Measurements from ENCODE around the gene COL5A1.

The COL5A1 gene

DNA sequence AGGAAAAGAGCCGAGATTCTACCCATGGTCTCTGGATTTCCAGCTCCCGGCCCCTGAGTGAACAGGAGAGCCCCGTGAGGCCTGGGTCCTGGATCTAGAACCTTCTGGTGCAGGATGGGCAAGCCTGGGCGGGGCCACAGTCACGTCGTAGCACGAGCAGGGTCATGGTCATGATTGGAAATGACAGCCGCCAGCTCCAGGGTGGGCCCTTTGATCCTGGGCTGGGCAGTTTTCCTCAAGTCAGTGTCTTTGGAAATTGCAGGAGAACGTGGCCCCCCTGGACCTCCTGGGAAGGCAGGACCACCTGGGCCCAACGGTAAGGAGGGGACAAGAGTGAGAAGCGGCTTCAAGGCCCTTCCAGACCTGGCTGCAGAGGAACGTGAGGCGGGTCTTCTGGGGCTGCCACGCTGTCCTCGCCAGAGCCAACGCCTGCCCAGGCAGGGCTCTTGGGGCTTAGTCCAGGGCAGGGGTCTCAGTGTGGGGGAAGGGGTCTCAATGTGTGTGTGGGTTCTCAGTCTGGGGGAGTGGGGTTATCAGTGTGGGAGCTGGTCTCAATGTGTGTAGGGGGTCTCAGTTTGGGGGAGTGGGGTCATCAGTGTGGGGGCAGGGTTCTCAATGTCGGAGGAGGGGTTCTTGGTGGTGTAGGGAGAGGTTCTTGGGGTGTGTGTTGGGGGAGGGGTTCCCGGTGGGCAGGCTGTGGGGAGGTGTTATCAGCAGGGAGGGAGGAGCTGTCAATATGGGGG is 241.6 kb downstream of the COL5A1 start:
- Histone ChIP-seq H3K27me3 (ENCODE audit: control insufficient read depth in 2 of 2, insufficient read depth in 2 of 2, low read length in 2 of 2) (peaks cover 0 to 1% of the 10 kb centered on the region in 2 donors), H3K4me3 (ENCODE audit: low read length in 2 of 2) (no peak overlapping the region), H3K27ac (ENCODE audit: low read depth in 2 of 2, low read length in 2 of 2) (no peak overlapping the region), H3K9ac (ENCODE audit: low read depth in 1 of 2, low read length in 2 of 2) (no peak overlapping the region), H3K36me3 (ENCODE audit: control insufficient read depth in 2 of 2, insufficient read depth in 2 of 2, low read length in 2 of 2) (no peaks in the 10 kb centered on the region), H3K9me3 (ENCODE audit: control insufficient read depth in 2 of 2, low read length in 2 of 2) (no peaks in the 10 kb centered on the region), H3K4me1 (ENCODE audit: control insufficient read depth in 2 of 2, insufficient read depth in 2 of 2, low read length in 2 of 2) (no peaks in the 10 kb centered on the region)

DNA sequence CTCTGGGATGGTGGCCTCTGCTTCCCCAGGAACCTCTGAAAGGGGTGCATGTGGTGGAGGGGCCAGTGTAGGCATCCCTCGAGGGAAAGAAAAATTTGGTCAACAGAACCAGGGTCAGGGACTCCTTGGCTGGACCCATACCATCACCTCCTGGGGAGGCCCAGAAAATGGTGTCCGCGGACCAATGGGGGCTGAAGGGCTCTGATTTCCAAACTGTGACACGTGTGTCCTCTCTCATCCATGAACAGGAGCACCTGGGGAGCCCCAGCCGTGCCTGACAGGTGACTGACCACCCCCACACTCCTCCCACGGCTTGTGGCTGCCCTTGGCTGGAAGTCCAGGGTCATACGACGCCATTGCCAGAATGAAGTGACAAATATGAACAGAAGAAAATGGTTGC is 242.9 kb downstream of the COL5A1 start:
- H3K27ac ChIP-seq (ENCODE audit: low read depth in 2 of 2, low read length in 2 of 2) = no peak overlapping the region
- H3K36me3 ChIP-seq (ENCODE audit: control insufficient read depth in 2 of 2, insufficient read depth in 2 of 2, low read length in 2 of 2) = no peaks in the 10 kb centered on the region
- no peaks in the 10 kb centered on the region for H3K9me3 ChIP-seq (ENCODE audit: control insufficient read depth in 2 of 2, low read length in 2 of 2)
- no peak overlapping the region for H3K9ac ChIP-seq (ENCODE audit: low read depth in 1 of 2, low read length in 2 of 2)
- no peaks in the 10 kb centered on the region for H3K4me1 ChIP-seq (ENCODE audit: control insufficient read depth in 2 of 2, insufficient read depth in 2 of 2, low read length in 2 of 2)
- H3K4me3 ChIP-seq (ENCODE audit: low read length in 2 of 2) = no peak overlapping the region
- H3K27me3 ChIP-seq (ENCODE audit: control insufficient read depth in 2 of 2, insufficient read depth in 2 of 2, low read length in 2 of 2) = peaks cover 0 to 2% of the 10 kb centered on the region in 2 donors

DNA sequence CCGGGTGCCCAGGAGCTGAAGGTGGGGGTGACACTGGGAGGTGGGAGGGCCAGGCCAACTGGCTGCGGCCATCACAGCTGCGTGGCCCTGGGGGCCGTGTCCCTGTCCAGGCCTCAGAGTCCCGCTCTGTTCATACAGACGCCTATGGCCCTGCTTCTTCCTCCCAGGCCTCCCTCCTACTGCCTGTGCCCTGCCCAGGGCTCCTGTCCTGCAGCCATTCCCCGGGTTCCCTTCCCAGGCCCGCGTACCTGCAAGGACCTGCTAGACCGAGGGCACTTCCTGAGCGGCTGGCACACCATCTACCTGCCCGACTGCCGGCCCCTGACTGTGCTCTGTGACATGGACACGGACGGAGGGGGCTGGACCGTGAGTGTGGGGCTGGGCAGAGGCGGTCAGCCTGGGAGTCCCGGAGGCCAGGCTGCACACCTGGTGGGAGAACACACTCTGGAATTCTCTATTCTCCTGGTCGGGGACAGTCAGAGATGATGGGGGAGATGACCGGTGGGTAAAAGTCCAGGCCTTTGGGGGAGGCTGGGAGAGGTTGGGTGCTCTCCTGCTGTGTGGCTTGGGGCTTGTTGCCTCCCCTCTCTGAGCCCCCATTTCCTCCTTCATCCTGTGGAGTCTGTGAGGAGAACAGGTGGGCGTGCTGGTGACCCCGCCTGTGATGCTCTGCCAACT is 243.5 kb downstream of the COL5A1 start:
- no peaks in the 10 kb centered on the region for H3K4me1 ChIP-seq (ENCODE audit: control insufficient read depth in 2 of 2, insufficient read depth in 2 of 2, low read length in 2 of 2)
- H3K36me3 ChIP-seq (ENCODE audit: control insufficient read depth in 2 of 2, insufficient read depth in 2 of 2, low read length in 2 of 2) = no peaks in the 10 kb centered on the region
- H3K27ac ChIP-seq (ENCODE audit: low read depth in 2 of 2, low read length in 2 of 2) = no peak overlapping the region
- H3K9ac ChIP-seq (ENCODE audit: low read depth in 1 of 2, low read length in 2 of 2) = no peak overlapping the region
- peaks cover 0 to 2% of the 10 kb centered on the region in 2 donors for H3K27me3 ChIP-seq (ENCODE audit: control insufficient read depth in 2 of 2, insufficient read depth in 2 of 2, low read length in 2 of 2)
- H3K9me3 ChIP-seq (ENCODE audit: control insufficient read depth in 2 of 2, low read length in 2 of 2) = no peaks in the 10 kb centered on the region
- H3K4me3 ChIP-seq (ENCODE audit: low read length in 2 of 2) = no peak overlapping the region

DNA sequence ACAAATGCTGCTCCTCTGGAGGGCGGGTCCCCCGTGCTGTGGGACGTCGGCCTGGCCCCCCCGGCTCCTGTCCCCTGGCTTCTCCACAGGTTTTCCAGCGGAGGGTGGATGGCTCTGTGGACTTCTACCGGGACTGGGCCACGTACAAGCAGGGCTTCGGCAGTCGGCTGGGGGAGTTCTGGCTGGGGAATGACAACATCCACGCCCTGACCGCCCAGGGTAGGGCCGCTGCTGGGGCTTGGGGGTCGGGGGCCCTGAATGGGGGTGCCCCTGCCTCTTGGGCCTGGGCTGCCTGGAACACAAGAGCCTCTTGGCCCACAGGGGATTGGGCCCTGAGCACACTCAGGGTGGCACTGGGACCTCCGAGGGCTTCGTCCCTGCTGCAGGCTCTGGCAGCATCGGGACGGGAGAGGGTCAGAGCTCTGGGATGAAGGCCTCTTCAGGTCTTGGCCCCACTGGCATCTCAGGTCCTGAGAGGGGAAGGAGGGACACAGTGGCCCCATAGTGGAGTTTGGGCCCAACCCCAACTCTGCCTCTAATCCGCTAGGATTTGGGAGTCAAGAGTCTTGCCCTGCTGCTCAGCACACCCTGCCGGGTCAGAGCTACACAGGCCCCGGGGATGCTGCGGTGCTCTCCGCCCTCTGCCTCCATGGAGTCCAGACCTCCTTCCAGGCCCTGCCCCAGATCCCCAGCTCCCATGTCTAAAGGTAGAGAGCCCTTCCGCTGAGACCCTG is 244.2 kb downstream of the COL5A1 start:
- no peak overlapping the region for H3K27ac ChIP-seq (ENCODE audit: low read depth in 2 of 2, low read length in 2 of 2)
- peaks cover 0 to 2% of the 10 kb centered on the region in 2 donors for H3K27me3 ChIP-seq (ENCODE audit: control insufficient read depth in 2 of 2, insufficient read depth in 2 of 2, low read length in 2 of 2)
- no peaks in the 10 kb centered on the region for H3K9me3 ChIP-seq (ENCODE audit: control insufficient read depth in 2 of 2, low read length in 2 of 2)
- no peak overlapping the region for H3K4me3 ChIP-seq (ENCODE audit: low read length in 2 of 2)
- H3K9ac ChIP-seq (ENCODE audit: low read depth in 1 of 2, low read length in 2 of 2) = no peak overlapping the region
- no peaks in the 10 kb centered on the region for H3K36me3 ChIP-seq (ENCODE audit: control insufficient read depth in 2 of 2, insufficient read depth in 2 of 2, low read length in 2 of 2)
- no peaks in the 10 kb centered on the region for H3K4me1 ChIP-seq (ENCODE audit: control insufficient read depth in 2 of 2, insufficient read depth in 2 of 2, low read length in 2 of 2)

DNA sequence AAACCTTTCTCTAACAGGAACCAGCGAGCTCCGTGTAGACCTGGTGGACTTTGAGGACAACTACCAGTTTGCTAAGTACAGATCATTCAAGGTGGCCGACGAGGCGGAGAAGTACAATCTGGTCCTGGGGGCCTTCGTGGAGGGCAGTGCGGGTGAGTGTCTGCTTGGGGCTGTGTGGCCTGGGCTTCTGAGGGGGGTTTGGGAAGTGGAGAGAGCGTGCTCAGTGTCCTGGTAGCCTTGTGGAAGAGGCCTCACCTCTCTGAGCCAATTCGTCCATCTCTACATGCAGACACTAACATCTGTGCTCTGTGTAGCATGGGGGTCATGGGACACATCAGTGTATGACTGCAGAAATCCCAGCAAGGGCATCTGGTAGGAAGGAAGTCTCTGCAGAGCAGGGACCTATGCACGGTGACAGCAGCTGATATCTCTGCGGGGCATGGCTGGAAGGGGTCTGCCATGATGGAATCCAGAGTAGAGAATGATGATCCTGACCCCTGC is 244.9 kb downstream of the COL5A1 start:
- Histone ChIP-seq H3K27ac (ENCODE audit: low read depth in 2 of 2, low read length in 2 of 2) (no peak overlapping the region), H3K36me3 (ENCODE audit: control insufficient read depth in 2 of 2, insufficient read depth in 2 of 2, low read length in 2 of 2) (no peaks in the 10 kb centered on the region), H3K27me3 (ENCODE audit: control insufficient read depth in 2 of 2, insufficient read depth in 2 of 2, low read length in 2 of 2) (peaks cover 0 to 2% of the 10 kb centered on the region in 2 donors), H3K4me3 (ENCODE audit: low read length in 2 of 2) (no peak overlapping the region), H3K9ac (ENCODE audit: low read depth in 1 of 2, low read length in 2 of 2) (no peak overlapping the region), H3K9me3 (ENCODE audit: control insufficient read depth in 2 of 2, low read length in 2 of 2) (no peaks in the 10 kb centered on the region), H3K4me1 (ENCODE audit: control insufficient read depth in 2 of 2, insufficient read depth in 2 of 2, low read length in 2 of 2) (no peaks in the 10 kb centered on the region)

DNA sequence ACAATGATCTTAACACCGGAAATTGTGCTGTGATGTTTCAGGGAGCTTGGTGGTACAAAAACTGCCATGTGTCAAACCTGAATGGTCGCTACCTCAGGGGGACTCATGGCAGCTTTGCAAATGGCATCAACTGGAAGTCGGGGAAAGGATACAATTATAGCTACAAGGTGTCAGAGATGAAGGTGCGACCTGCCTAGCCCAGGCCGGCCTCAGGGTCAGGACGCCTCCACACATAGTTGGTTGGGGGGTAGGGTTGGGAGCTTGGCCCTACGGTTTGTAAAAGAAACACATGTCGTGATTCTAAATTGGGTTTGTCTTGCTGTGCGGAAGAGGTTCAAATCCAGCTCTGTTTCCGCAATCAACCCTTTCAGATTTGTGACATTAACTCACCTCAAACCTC is 245.6 kb downstream of the COL5A1 start:
- Histone ChIP-seq H3K27ac (ENCODE audit: low read depth in 2 of 2, low read length in 2 of 2) (no peak overlapping the region), H3K9ac (ENCODE audit: low read depth in 1 of 2, low read length in 2 of 2) (no peak overlapping the region), H3K36me3 (ENCODE audit: control insufficient read depth in 2 of 2, insufficient read depth in 2 of 2, low read length in 2 of 2) (no peaks in the 10 kb centered on the region), H3K4me3 (ENCODE audit: low read length in 2 of 2) (no peak overlapping the region), H3K4me1 (ENCODE audit: control insufficient read depth in 2 of 2, insufficient read depth in 2 of 2, low read length in 2 of 2) (no peaks in the 10 kb centered on the region), H3K27me3 (ENCODE audit: control insufficient read depth in 2 of 2, insufficient read depth in 2 of 2, low read length in 2 of 2) (peaks cover 0 to 2% of the 10 kb centered on the region in 2 donors), H3K9me3 (ENCODE audit: control insufficient read depth in 2 of 2, low read length in 2 of 2) (no peaks in the 10 kb centered on the region)

DNA sequence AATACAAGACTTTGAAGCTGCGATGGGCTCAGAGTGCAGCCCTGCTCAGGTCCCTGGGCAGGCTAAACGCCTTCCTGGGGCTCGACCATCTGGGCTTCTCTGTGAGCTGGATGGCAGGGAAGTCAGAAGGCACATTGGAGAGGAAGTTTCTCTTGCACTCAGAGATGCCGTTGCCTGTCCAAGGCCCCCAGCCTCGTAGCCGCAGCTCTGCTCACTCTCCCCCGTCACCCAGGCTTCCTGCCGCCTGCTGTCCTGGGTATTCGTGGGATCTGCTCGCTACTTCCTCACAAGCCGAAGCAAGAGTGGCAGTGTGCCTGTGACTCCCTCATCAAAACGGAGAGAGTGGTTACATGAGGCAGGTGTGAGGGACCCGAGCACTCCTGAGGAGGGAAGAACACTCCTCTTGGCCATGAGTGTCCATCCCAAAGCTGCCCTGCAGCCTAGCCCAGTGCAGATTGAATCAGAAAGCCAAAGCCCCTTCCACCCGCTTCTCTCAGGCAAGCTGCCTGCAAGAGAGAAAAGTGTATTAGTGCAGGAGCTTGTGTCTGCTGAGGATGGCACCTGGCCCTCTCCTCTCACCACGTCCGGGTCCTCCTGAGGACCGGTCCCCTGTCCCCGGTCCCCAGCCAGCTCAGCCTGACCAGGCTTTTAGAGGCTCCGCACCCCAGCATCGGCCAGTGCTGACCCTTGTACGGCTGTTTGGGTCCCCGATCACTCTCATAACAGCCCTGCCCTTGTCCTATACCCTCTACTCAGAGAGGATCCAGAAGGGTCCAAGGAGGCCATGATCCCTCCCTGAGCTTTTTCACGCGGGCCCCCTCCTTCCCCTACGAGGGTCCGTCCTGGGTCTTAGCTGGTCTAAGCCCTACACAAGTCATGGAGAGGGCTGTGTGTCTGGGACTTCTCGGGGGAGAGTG is 246.3 kb downstream of the COL5A1 start:
- no peaks in the 10 kb centered on the region for H3K36me3 ChIP-seq (ENCODE audit: control insufficient read depth in 2 of 2, insufficient read depth in 2 of 2, low read length in 2 of 2)
- H3K4me3 ChIP-seq (ENCODE audit: low read length in 2 of 2) = no peak overlapping the region
- H3K4me1 ChIP-seq (ENCODE audit: control insufficient read depth in 2 of 2, insufficient read depth in 2 of 2, low read length in 2 of 2) = no peaks in the 10 kb centered on the region
- no peak overlapping the region for H3K27ac ChIP-seq (ENCODE audit: low read depth in 2 of 2, low read length in 2 of 2)
- H3K9me3 ChIP-seq (ENCODE audit: control insufficient read depth in 2 of 2, low read length in 2 of 2) = no peaks in the 10 kb centered on the region
- no peak overlapping the region for H3K9ac ChIP-seq (ENCODE audit: low read depth in 1 of 2, low read length in 2 of 2)
- peaks cover 0 to 2% of the 10 kb centered on the region in 2 donors for H3K27me3 ChIP-seq (ENCODE audit: control insufficient read depth in 2 of 2, insufficient read depth in 2 of 2, low read length in 2 of 2)

DNA sequence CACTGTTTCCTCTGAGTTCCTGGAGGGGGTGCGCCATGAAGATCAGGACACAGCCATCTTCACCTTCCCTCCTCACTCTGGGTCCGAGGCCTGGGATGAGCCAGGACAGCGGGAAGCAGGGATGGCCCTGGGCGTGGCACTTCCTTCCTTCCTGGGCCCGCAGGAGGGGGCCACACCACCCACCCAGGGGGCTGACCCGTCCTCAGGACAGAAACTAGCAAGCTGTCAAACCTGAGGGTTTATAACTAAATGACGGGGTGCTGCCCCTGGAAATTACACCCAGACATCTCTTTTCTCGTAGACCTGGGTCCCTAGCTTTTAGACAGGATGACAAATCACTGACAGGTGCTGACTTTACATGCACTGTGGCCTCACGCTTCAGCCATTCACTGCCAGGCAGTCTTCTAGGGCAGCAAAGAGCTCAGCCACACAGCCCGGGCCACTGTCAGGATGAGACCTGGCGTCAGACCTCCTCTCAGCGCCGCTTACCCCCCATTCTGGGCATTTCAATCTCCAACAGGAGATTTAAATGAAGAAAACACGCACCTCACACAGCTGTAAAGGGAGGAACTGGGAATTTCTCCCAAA is 247.1 kb downstream of the COL5A1 start:
- Histone ChIP-seq H3K27me3 (ENCODE audit: control insufficient read depth in 2 of 2, insufficient read depth in 2 of 2, low read length in 2 of 2) (peaks cover 0 to 2% of the 10 kb centered on the region in 2 donors), H3K4me3 (ENCODE audit: low read length in 2 of 2) (no peak overlapping the region), H3K4me1 (ENCODE audit: control insufficient read depth in 2 of 2, insufficient read depth in 2 of 2, low read length in 2 of 2) (no peaks in the 10 kb centered on the region), H3K36me3 (ENCODE audit: control insufficient read depth in 2 of 2, insufficient read depth in 2 of 2, low read length in 2 of 2) (no peaks in the 10 kb centered on the region), H3K27ac (ENCODE audit: low read depth in 2 of 2, low read length in 2 of 2) (no peak overlapping the region), H3K9me3 (ENCODE audit: control insufficient read depth in 2 of 2, low read length in 2 of 2) (no peaks in the 10 kb centered on the region), H3K9ac (ENCODE audit: low read depth in 1 of 2, low read length in 2 of 2) (no peak overlapping the region)

DNA sequence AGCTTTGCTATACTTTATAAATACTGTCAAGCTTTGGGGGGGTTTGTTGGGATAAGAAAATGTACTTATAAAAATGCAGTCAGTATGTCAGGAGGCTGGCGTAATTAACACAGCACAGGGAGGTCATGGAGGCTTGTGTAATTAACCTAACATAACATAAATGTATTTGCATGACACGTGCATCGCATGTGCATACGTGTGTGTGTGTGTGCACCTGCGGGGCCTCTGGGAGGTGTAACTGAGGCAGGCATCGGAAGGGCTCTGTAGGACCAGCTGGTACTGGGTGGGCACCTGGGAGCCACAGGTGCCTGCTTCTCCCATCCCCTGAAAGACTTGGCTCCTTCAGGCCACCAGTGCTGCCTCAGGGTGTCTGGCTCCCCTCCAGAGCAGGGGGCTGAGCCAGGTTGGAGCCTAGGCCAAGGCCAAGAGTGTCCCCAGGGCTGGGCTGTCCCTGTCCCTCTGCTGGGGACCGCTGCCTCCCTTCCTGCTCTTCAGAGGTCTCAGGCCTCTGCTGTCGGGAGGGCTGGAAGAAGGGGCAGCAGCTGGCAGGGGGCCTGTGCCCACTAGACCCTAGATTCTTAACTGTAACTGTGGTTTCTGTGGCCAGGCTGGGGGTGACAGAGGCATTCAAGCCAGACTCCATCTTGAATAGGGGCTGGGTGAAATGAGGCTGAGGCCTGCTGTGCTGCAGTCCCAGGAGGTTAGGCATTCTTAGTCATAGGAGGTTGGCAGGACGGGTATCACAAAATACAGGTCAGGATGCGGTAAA is 248.0 kb downstream of the COL5A1 start:
- no peak overlapping the region for H3K9ac ChIP-seq (ENCODE audit: low read depth in 1 of 2, low read length in 2 of 2)
- H3K9me3 ChIP-seq (ENCODE audit: control insufficient read depth in 2 of 2, low read length in 2 of 2) = no peaks in the 10 kb centered on the region
- no peak overlapping the region for H3K4me3 ChIP-seq (ENCODE audit: low read length in 2 of 2)
- no peaks in the 10 kb centered on the region for H3K4me1 ChIP-seq (ENCODE audit: control insufficient read depth in 2 of 2, insufficient read depth in 2 of 2, low read length in 2 of 2)
- no peaks in the 10 kb centered on the region for H3K36me3 ChIP-seq (ENCODE audit: control insufficient read depth in 2 of 2, insufficient read depth in 2 of 2, low read length in 2 of 2)
- H3K27me3 ChIP-seq (ENCODE audit: control insufficient read depth in 2 of 2, insufficient read depth in 2 of 2, low read length in 2 of 2) = peaks cover 0 to 2% of the 10 kb centered on the region in 2 donors
- no peak overlapping the region for H3K27ac ChIP-seq (ENCODE audit: low read depth in 2 of 2, low read length in 2 of 2)

All from mucosa of rectum (tissue), 2 donors.